Fibroblast of pulmonary artery (primary cell): Measurements from ENCODE around the gene ATP13A3.

Experiments used
- DNase-seq: peaks from one replicate; pipeline ENCODE4 v3.0.0-alpha.2; 2010; ENCODE audit warnings: low read depth
- H3K4me3 ChIP-seq: replicated peaks from 2 replicates; pipeline ENCODE4 v1.5.1; 2011; ENCODE audit warnings: low read depth, mild to moderate bottlenecking, control low read depth, low read length, moderate library complexity
- CTCF ChIP-seq: IDR thresholded peaks from 2 replicates; pipeline ENCODE4 v1.5.1; 2011; ENCODE audit warnings: mild to moderate bottlenecking, control low read depth, low read length, inconsistent platforms; ENCODE audit errors: missing control alignments

The ATP13A3 gene

GRCh38 chr3:194379231-194379630 is 107.6 kb downstream of the ATP13A3 start:
- no peak for DNase-seq
- no peak overlapping the region for H3K4me3 ChIP-seq
- no peak for TF ChIP-seq CTCF

GRCh38 chr3:194377708-194378107 is 109.1 kb downstream of the ATP13A3 start:
- H3K4me3 ChIP-seq: no peak overlapping the region
- TF ChIP-seq CTCF: no peak
- DNase-seq: no peak

GRCh38 chr3:194376241-194376560 is 110.6 kb downstream of the ATP13A3 start:
- H3K4me3 ChIP-seq: no peak overlapping the region
- no peak for TF ChIP-seq CTCF
- DNase-seq: no peak

- H3K4me3 ChIP-seq: no peak overlapping the region
- TF ChIP-seq CTCF: no peak
- DNase-seq: no peak
Measured at GRCh38 chr3:194375473-194376240, 111.1 kb downstream of the ATP13A3 start.

- no peak for DNase-seq
- TF ChIP-seq CTCF: no peak
- no peak overlapping the region for H3K4me3 ChIP-seq
Measured at GRCh38 chr3:194374935-194375334, 111.9 kb downstream of the ATP13A3 start.

- H3K4me3 ChIP-seq: no peak overlapping the region
- no peak for TF ChIP-seq CTCF
- no peak for DNase-seq
Measured at GRCh38 chr3:194373899-194374298, 112.9 kb downstream of the ATP13A3 start.

GRCh38 chr3:194373028-194373427 is 113.8 kb downstream of the ATP13A3 start:
- H3K4me3 ChIP-seq: no peak overlapping the region
- no peak for DNase-seq
- TF ChIP-seq CTCF: no peak
